Fibroblast of villous mesenchyme (primary cell): Measurements from ENCODE around the gene PLXNA2. TPM values are rescaled to one million over a fixed set of nuclear protein-coding genes. Genes with fewer than 3 reads are reported as not detected.

ENCODE experiments used
- DNase-seq: peaks from one replicate; pipeline ENCODE4 v3.0.0-alpha.2; 2010; ENCODE audit warnings: low read depth
- H3K4me3 ChIP-seq: 2 replicates; pipeline ENCODE4 v1.5.1; 2011; ENCODE audit warnings: low read depth, mild to moderate bottlenecking, low read length
- total RNA-seq: library from RNA; depleted of rRNA; stranded (reverse); fragments of >200 nt; gene quantifications from 2 replicates; pipeline ENCODE4 v1.2.3, GENCODE V29; 2012
- TF ChIP-seq, protein P1 (sequence below): IDR thresholded peaks from 2 replicates; pipeline ENCODE4 v1.5.1; 2012; ENCODE audit warnings: low read depth, mild to moderate bottlenecking, low read length; ENCODE audit not compliant: insufficient read depth

Gene PLXNA2
- total RNA-seq, 1 donor = 0.86 TPM

DNA sequence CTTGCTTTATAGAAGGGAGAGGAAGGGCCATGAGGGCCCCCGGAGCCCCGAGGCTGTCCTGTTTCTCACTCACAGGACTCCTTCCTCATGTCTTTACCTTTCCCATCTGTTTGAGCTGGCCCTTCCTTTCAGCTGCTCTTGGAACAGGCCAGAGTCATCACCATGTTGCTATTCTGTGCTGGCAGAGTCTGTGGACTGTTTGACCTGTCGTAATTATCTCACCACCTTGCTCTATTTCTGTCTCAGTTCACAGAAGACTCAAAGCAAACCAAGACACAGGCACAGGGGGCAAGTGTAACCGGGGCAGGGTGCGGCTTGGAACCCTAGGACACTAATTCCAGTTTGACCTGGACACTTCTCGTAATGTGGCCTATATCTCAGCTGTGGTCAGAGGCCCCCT is 228.9 kb downstream of the PLXNA2 start:
- no peak overlapping the region for H3K4me3 ChIP-seq
- no peak for DNase-seq
- TF ChIP-seq, protein P1, sequence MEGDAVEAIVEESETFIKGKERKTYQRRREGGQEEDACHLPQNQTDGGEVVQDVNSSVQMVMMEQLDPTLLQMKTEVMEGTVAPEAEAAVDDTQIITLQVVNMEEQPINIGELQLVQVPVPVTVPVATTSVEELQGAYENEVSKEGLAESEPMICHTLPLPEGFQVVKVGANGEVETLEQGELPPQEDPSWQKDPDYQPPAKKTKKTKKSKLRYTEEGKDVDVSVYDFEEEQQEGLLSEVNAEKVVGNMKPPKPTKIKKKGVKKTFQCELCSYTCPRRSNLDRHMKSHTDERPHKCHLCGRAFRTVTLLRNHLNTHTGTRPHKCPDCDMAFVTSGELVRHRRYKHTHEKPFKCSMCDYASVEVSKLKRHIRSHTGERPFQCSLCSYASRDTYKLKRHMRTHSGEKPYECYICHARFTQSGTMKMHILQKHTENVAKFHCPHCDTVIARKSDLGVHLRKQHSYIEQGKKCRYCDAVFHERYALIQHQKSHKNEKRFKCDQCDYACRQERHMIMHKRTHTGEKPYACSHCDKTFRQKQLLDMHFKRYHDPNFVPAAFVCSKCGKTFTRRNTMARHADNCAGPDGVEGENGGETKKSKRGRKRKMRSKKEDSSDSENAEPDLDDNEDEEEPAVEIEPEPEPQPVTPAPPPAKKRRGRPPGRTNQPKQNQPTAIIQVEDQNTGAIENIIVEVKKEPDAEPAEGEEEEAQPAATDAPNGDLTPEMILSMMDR = no peak

DNA sequence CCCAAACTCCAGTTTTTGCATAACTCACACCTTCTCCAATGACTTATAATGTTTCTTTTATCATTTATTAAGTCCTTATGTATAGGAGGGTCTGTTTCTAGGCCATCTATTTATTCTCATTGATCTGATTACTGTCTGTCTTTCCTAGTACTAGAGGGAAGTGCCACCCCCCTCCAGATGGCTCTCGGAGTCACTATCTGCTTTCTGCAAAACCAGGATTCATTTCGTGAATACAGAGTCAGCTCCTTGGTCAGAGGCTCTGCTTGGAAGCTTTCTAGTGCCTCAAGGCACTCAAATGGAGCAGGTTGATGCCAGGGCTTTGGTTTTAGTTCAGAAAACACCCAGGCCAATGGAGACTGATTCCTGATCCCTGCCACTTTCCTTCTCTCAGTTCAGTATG is 231.0 kb downstream of the PLXNA2 start:
- no peak overlapping the region for H3K4me3 ChIP-seq
- TF ChIP-seq, protein P1 = no peak
- no peak for DNase-seq

DNA sequence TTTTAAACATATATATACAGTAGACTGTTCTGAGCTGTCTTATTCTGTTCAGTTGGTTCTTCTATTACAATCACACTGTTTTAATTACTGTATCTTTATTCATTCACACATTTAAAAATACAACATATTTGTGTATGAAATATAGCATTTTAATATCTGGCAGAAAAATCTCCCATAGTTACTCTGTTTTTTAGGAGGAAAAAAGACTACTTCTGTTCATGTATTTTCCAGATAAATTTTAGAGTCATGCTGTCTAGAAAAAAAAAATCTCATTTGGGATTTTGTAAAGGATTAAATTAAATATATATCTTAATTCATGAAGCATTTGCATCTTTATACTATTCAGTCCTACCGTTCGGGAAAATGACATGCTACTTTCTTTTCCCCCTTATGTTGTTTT is 231.5 kb downstream of the PLXNA2 start:
- TF ChIP-seq, protein P1 = no peak
- H3K4me3 ChIP-seq = no peak overlapping the region
- DNase-seq = no peak

DNA sequence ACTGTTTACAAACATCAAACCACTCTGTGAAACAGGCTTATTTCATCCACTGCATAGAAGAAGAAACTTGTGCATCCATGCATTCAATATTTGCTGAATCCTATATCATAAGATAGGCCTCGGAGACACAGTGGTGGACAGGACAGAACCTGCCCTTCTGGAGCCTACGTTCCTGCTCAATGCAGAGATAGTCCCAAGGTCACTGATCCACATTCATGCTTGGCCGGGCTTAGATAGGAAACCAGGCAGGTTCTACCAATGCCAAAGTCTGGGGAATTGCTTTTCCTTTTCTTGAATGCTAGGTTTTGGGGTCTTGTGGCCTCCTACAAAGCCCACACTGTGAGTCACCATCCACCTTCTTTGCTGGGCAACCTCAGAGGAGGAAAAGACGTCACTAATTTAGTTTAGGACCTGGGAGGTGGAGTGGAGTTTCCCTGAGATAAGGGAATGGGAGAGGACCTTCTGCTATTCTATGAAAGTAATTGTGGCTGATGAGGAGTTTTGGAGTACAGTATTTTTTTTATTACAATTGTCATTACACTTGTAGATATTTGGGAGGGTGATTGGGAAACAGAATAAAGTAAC is 233.6 kb downstream of the PLXNA2 start:
- no peak for DNase-seq
- TF ChIP-seq, protein P1 = no peak

DNA sequence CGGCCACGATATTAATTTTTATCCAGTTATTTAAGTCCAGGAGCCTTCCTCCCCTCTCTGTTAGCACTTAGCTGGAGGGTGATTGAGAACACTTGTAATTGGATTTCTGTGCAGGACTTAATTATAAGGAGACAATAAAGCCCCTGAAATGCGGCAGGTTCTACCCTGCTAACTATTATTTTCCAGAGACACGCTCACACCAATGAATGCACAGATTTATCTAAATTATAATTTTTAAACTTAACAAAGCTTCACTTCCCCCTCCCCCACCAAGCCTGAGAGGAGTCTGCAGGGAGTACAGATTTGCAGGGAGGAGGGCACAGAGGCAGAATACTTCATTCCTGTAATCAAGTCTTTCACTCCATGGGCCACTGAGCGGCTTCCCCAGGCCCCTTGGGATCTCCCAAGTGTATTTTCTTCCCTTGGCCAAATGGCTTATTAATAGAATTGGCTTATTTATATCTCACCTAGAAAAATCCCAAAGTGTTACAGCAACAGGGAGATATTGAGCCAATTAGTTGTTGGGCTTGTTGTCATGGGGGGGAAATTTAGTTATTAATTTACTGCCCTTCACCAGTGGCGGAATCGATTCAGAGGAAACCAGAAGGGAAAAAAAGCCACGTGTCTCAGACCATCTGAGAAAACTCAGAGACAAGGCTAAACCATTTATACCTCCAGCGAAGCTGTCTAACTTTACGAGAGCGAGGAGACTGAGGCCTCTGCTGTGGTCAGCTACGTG is 234.3 kb downstream of the PLXNA2 start:
- DNase-seq = no peak
- no peak overlapping the region for H3K4me3 ChIP-seq
- TF ChIP-seq, protein P1 = no peak

More for the DNA sequence above, 233.6 kb downstream of the PLXNA2 start:
- no peak overlapping the region for H3K4me3 ChIP-seq

DNA sequence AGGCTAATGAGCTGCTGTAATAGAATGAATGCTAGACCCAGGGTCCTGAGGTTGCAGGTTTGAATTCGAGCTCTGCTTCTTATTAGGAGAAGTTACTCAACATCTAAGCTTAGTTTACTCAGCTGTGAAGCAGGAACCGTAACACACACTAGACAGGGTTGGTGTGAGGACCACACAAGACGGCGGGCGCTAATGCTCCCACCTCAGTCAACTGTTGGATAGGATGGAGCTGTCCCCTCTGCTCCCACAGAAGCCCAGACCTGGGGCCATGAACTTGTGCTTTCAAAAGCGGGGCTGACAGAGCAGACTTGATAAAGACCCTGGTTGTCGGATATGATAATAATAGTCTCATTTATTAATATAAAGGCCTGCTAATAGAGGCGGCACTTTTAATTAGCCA is 234.9 kb downstream of the PLXNA2 start:
- no peak overlapping the region for H3K4me3 ChIP-seq
- TF ChIP-seq, protein P1 = no peak
- DNase-seq = no peak
